SK-N-SH (cell line): ENCODE results near the gene SLC35G2. TPM values are rescaled to one million over a fixed set of nuclear protein-coding genes. Genes with fewer than 3 reads are reported as not detected.
A peak's percentile ranks its signal among the peaks of the same experiment; 100 is the strongest.

Source experiments
- CTCF ChIA-PET: fragments of 300-600, 350-600 bp; formaldehyde crosslinking; extraction: SDS; loops from one replicate; lab custom pipeline; 2021; lab: Yijun Ruan, JAX
- POLR2A ChIA-PET: fragments of 350-600 bp; sonication (Branson Sonifier 250); formaldehyde crosslinking; extraction: SDS; loops from one replicate; lab custom pipeline; 2020; ENCODE audit warnings: antibody characterized with exemption, inconsistent platforms; lab: Yijun Ruan, JAX
- DNase-seq: peaks from one replicate; pipeline ENCODE4 v3.0.0; 2012
- H2AFZ ChIP-seq: fragments of 200-600 bp; sonication (generic); 2 replicates; pipeline ENCODE4 v1.8.1; 2016; ENCODE audit warnings: antibody characterized with exemption, mild to moderate bottlenecking, low read depth
- H3F3A ChIP-seq: fragments of 200-600 bp; sonication (generic); replicated peaks from 2 replicates; pipeline ENCODE3; 2016; ENCODE audit warnings: antibody characterized with exemption, mild to moderate bottlenecking; ENCODE audit not compliant: insufficient read depth
- H3K27ac ChIP-seq, 2 experiments: fragments of 200-500 bp in 1 of 2; fragments of 200-600 bp in 1 of 2; sonication (Bioruptor generic) in 1 of 2; sonication (generic), shearing (Covaris generic) in 1 of 2; 2 replicates each; pipeline versions ENCODE4 v1.5.1 to v1.6.1; 2014 to 2016; ENCODE audit warnings: low read depth in 2 of 2, inconsistent platforms in 1 of 2, low read length in 1 of 2, mild to moderate bottlenecking in 1 of 2, mixed read lengths in 1 of 2
- H3K27me3 ChIP-seq: fragments of 200-600 bp; sonication (generic), shearing (Covaris generic); 2 replicates; pipeline ENCODE4 v1.6.1; 2016; ENCODE audit warnings: mixed run types; ENCODE audit not compliant: insufficient read depth
- H3K36me3 ChIP-seq, 2 experiments: fragments of 200-500 bp in 1 of 2; fragments of 200-600 bp in 1 of 2; sonication (Bioruptor generic) in 1 of 2; sonication (generic) in 1 of 2; replicated peaks in 1 of 2; 2 replicates each; pipeline versions ENCODE3 to v1.5.1; 2014 to 2016; ENCODE audit warnings: low read length in 1 of 2, mild to moderate bottlenecking in 1 of 2; ENCODE audit not compliant: insufficient read depth in 2 of 2, control insufficient read depth in 1 of 2
- H3K4me1 ChIP-seq, 2 experiments: fragments of 200-500 bp in 1 of 2; fragments of 200-600 bp in 1 of 2; sonication (Bioruptor generic) in 1 of 2; sonication (generic), shearing (Covaris generic) in 1 of 2; 2 replicates each; pipeline versions ENCODE4 v1.5.1 to v1.6.1; 2014 to 2016; ENCODE audit warnings: low read depth in 1 of 2, low read length in 1 of 2, mixed run types in 1 of 2; ENCODE audit not compliant: insufficient read depth in 2 of 2, control insufficient read depth in 1 of 2
- H3K4me2 ChIP-seq: fragments of 200-600 bp; sonication (generic), shearing (Covaris generic); 2 replicates; pipeline ENCODE4 v1.6.1; 2017; ENCODE audit warnings: mixed run types
- H3K4me3 ChIP-seq, 2 experiments: fragments of 200-500 bp in 1 of 2; fragments of 200-600 bp in 1 of 2; sonication (Bioruptor generic) in 1 of 2; sonication (generic), shearing (Covaris generic) in 1 of 2; 2 replicates each; pipeline versions ENCODE4 v1.5.1 to v1.8.1; 2014 to 2016; ENCODE audit warnings: low read depth in 2 of 2, inconsistent platforms in 1 of 2, low read length in 1 of 2, mild to moderate bottlenecking in 1 of 2, mixed read lengths in 1 of 2, moderate library complexity in 1 of 2
- H3K79me2 ChIP-seq: fragments of 200-600 bp; sonication (generic); 2 replicates; pipeline ENCODE4 v1.8.1; 2017; ENCODE audit warnings: mild to moderate bottlenecking; ENCODE audit not compliant: insufficient read depth
- H3K9ac ChIP-seq: fragments of 200-600 bp; sonication (generic); 2 replicates; pipeline ENCODE4 v1.6.1; 2017; ENCODE audit warnings: mixed run types
- H3K9me2 ChIP-seq: fragments of 200-600 bp; sonication (generic); 2 replicates; pipeline ENCODE4 v1.6.1; 2017; ENCODE audit warnings: mixed run types
- H3K9me3 ChIP-seq: fragments of 200-600 bp; sonication (generic); 2 replicates; pipeline ENCODE4 v1.6.1; 2017; ENCODE audit warnings: mixed run types, mild to moderate bottlenecking, moderate library complexity
- H4K20me1 ChIP-seq: fragments of 200-600 bp; sonication (generic); 2 replicates; pipeline ENCODE4 v1.6.1; 2017; ENCODE audit warnings: mild to moderate bottlenecking, mixed run types; ENCODE audit not compliant: insufficient read depth
- CHD2 ChIP-seq: fragments of 150-350 bp; IDR thresholded peaks from 2 replicates; pipeline ENCODE4 v1.6.1; 2018; ENCODE audit warnings: low read length; ENCODE audit not compliant: partially characterized antibody
- CTCF ChIP-seq: fragments of 200-600 bp; sonication (generic); IDR thresholded peaks from 2 replicates; pipeline ENCODE4 v1.6.1; 2017; ENCODE audit warnings: antibody characterized with exemption, mild to moderate bottlenecking, moderate library complexity
- ELF1 ChIP-seq: IDR thresholded peaks from 2 replicates; pipeline ENCODE4 v1.4.0; 2012
- EZH2phosphoT487 ChIP-seq: fragments of 200-600 bp; sonication (generic); IDR thresholded peaks from 2 replicates; pipeline ENCODE4 v1.6.1; 2017; ENCODE audit warnings: low read depth, mixed run types, mild to moderate bottlenecking, antibody characterized with exemption, moderate library complexity, borderline replicate concordance
- FOXJ3 ChIP-seq: sonication (generic); formaldehyde crosslinking; IDR thresholded peaks from 2 replicates; pipeline ENCODE4 v1.5.1; 2020; ENCODE audit warnings: mild to moderate bottlenecking, missing genetic modification reagents
- GABPA ChIP-seq: IDR thresholded peaks from 2 replicates; pipeline ENCODE4 v1.4.0; 2012; ENCODE audit warnings: low read depth, mild to moderate bottlenecking
- GATA2 ChIP-seq: sonication (generic); formaldehyde crosslinking; IDR thresholded peaks from 2 replicates; pipeline ENCODE4 v1.5.0; 2020; ENCODE audit warnings: mild to moderate bottlenecking, missing genetic modification reagents
- IRF3 ChIP-seq: fragments of 150-350 bp; IDR thresholded peaks from 2 replicates; pipeline ENCODE4 v1.6.1; 2016; ENCODE audit warnings: mild to moderate bottlenecking, low read depth, low read length
- MAX ChIP-seq: IDR thresholded peaks from 2 replicates; pipeline ENCODE4 v1.4.0; 2012; ENCODE audit warnings: low read depth
- NFIC ChIP-seq: IDR thresholded peaks from 2 replicates; pipeline ENCODE4 v1.4.0; 2012; ENCODE audit warnings: borderline replicate concordance
- NRF1 ChIP-seq: IDR thresholded peaks from 2 replicates; pipeline ENCODE4 v1.6.1; 2012; ENCODE audit warnings: low read depth, mild to moderate bottlenecking, low read length
- PBX3 ChIP-seq: IDR thresholded peaks from 2 replicates; pipeline ENCODE4; 2012
- RAD21 ChIP-seq: IDR thresholded peaks from 2 replicates; pipeline ENCODE4 v1.6.1; 2012; ENCODE audit warnings: mild to moderate bottlenecking, low read length
- RCOR1 ChIP-seq: fragments of 150-350 bp; IDR thresholded peaks from 2 replicates; pipeline ENCODE4 v1.6.1; 2017; ENCODE audit warnings: antibody characterized with exemption, low read length
- RFX5 ChIP-seq: IDR thresholded peaks from 2 replicates; pipeline ENCODE4 v1.6.1; 2012; ENCODE audit warnings: mild to moderate bottlenecking, improper control_type of control experiment, low read length
- RXRA ChIP-seq: IDR thresholded peaks from 2 replicates; pipeline ENCODE4 v1.4.0; 2012; ENCODE audit warnings: low read depth, mild to moderate bottlenecking, borderline replicate concordance
- SIN3A ChIP-seq: IDR thresholded peaks from 2 replicates; pipeline ENCODE4 v1.6.1; 2012; ENCODE audit warnings: low read depth, mild to moderate bottlenecking, low read length, moderate library complexity, borderline replicate concordance
- SMC3 ChIP-seq: IDR thresholded peaks from 2 replicates; pipeline ENCODE4 v1.6.1; 2012; ENCODE audit warnings: low read depth, low read length, improper control_type of control experiment
- USF1 ChIP-seq: IDR thresholded peaks from 2 replicates; pipeline ENCODE4 v1.4.0; 2012; ENCODE audit warnings: low read depth, borderline replicate concordance
- YY1 ChIP-seq: IDR thresholded peaks from 2 replicates; pipeline ENCODE4 v1.4.0; 2012; ENCODE audit warnings: low read depth, mild to moderate bottlenecking
- WGBS: methylation state at CpG from one replicate; pipeline ENCODE4 v1.1.6; 2017; ENCODE audit warnings: low lambda C conversion rate; 5-methylcytosine and 5-hydroxymethylcytosine counted together
- polyA plus RNA-seq, 3 experiments: library from polyadenylated mRNA; depleted of rRNA; stranded (reverse); fragments of >200 nt; gene quantifications; 2 replicates each; pipeline ENCODE4 v1.2.3, GENCODE V29; 2012

Gene SLC35G2
- polyA plus RNA-seq, 1 of the 3 experiments (the other 2 are of a cell fraction) = 9.7 TPM

GRCh38 chr3:136787349-136787748 is 31.6 kb upstream of the SLC35G2 start:
- Histone ChIP-seq H3K9me3 (no peaks in the 10 kb centered on the region), H3K4me2 (no peak overlapping the region), H3K4me3 (no peak overlapping the region), H3K27ac (peak overlapping the region in 1 of 2 experiments; percentile 25; a peak in 2 of 4 replicates), H3K27me3 (no peaks in the 10 kb centered on the region), H3K9me2 (no peaks in the 10 kb centered on the region), H3K79me2 (no peaks in the 10 kb centered on the region), H4K20me1 (no peaks in the 10 kb centered on the region), H3F3A (no peaks in the 10 kb centered on the region), H2AFZ (peak overlapping the region; percentile 62)
- POLR2A ChIA-PET = no interaction called here
- CTCF ChIA-PET = interaction anchor here (0.6 to 1.1 kb wide), 2 partner anchors 227 to 1414 kb away, joined by 3 read pairs; no protein-coding TSS in a partner anchor
- WGBS = 88% methylated on average over 2 of the region's 2 CpGs
- TF ChIP-seq YY1 (no peak), SMC3 (no peak), ELF1 (no peak), GABPA (no peak), NFIC (no peak), SIN3A (no peak), IRF3 (no peak), PBX3 (no peak), CHD2 (no peak), MAX (no peak), RAD21 (no peak), FOXJ3 (no peak), USF1 (no peak), RXRA (no peak), RFX5 (no peak), NRF1 (no peak), GATA2 (no peak), EZH2phosphoT487 (no peak), CTCF (no peak), RCOR1 (no peak)
- TF ChIP-seq, all 33 proteins: peak for 0
- no peaks in the 10 kb centered on the region for H3K36me3 ChIP-seq
- no peak overlapping the region for H3K9ac ChIP-seq
- DNase-seq = no peak
- H3K4me1 ChIP-seq = peaks cover 2 to 12% of the 10 kb centered on the region in 2 experiments; a peak in 2 of 4 replicates
